D341Med (cell line): ENCODE results near the gene ATP5F1B.

Experiments used
- DNase-seq: peaks from one replicate; pipeline ENCODE4 v3.0.0; 2012; ENCODE audit warnings: low spot score

ATP5F1B gene

GRCh38 chr12:56616925-56617324 lies 28.9 kb downstream of the ATP5F1B start:
- DNase-seq: no peak

DNA sequence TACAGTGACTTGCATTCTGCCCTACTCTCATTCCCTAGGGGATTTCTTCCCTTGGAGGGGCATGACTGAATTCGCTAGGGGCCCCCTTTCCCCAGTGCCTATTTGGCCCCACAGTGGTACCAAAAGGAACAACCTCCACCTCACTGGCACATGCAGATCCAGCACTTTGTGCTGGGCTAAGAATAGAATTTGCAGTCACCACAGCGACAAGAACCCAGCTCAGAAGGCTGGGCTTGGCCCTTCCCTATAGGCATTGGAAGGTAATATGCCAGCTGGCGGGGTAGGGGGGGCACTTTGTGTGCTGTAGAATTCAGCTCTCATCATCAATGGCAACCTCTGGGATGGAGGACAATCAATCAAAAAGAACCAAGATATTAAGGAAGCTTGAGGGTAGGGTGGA lies 29.5 kb downstream of the ATP5F1B start:
- no peak for DNase-seq

- no peak for DNase-seq
Observed at GRCh38 chr12:56614627-56615026, 31.2 kb downstream of the ATP5F1B start.

DNA sequence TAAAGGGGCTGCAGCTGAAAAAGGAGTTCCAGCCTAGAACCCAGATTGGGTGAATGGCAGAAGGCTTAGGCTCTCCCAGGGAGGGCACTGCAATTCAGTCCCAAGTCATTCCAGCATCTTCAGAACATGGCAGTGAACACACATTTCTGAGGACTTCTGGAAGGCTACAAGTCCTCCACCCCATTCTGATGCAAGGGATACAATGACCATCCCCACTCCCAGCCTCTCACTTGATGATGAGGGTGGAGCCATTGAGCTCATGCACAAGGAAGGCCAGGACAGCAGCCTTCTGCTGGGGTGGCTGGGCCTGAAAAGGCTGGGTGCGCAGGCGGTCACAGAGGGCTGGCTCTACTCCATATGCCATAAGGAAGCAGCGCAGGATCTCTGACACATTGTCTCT lies 41.4 kb downstream of the ATP5F1B start:
- no peak for DNase-seq

- DNase-seq: no peak
Observed at GRCh38 chr12:56602239-56602638, 43.5 kb downstream of the ATP5F1B start.

DNA sequence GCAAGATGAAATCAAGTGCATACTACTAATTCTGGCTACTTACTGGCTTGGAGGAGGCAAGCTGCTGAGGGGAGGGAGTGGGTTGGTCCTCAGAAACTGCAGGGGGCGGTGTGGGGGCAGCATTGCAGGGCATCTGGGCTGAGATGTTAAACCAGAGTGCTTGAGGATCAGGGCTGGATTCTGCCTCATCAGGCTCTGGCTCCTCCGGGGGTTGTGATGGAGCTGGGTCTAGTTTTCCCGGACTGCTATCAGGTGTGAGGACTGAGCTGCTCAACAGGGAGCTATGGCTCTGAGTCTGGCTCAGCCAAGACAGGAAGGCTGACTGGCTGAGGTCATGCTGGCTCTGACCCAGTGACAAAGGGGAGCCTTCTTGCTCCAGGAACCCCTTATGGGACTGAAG lies 44.3 kb downstream of the ATP5F1B start:
- DNase-seq: peak; percentile 70

DNA sequence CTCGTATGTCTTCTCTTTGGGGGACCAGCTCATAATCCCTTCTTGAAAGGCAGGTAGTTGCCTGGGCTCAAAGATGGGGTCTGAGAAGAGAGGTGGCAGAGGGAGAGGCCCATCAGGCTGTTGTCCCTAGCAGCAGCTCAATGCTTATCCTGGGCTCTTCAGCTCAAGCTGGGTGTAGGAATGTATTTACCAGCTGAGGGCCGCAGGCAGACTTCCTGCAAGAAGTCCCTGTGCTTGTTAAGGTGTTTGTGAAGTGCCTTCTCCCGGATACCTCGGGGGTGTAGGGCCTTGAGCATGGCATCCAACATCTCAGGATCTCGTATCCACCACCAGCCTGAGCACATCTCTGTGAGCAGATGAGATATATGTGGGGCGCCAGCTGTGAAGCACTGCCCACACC lies 45.0 kb downstream of the ATP5F1B start:
- DNase-seq: no peak

DNA sequence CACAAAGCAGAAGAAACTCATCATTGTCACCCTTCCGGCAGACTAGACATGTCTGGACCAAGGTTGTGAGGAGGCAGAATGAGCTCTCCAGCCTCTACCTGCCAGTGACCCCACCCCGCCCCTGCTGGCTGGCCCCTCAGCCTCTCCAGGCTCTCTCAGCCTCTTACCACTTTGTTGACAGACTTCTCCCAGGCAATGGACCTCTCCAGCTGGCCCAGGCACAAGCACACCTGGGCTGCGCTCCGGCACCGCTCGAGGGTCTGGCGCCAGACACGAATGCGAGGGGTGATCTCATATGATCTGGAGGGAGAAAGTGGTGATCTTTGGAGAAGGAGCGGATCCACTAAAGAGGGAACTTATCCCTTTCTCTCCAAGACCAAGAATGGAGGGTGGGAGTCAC lies 46.0 kb downstream of the ATP5F1B start:
- no peak for DNase-seq

DNA sequence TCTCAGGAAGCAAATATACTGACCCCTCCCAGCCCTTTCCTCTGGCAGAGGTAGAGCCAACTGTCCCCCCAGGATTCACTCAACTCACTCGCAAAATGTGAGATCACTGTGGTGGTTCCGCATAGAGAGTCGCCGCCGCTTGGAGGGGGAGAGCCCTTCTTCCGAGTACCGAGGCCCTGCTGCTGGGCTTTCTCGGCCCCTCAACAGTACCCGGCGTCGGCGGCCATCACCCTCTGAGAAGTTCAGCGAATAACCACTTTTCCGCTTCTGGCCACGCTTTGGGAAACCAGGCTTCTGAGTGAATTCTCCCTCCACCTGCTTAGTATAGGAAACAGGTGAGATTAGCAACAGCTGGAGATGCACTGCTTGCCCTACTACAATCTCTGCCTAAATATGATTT lies 46.7 kb downstream of the ATP5F1B start:
- DNase-seq: no peak

DNA sequence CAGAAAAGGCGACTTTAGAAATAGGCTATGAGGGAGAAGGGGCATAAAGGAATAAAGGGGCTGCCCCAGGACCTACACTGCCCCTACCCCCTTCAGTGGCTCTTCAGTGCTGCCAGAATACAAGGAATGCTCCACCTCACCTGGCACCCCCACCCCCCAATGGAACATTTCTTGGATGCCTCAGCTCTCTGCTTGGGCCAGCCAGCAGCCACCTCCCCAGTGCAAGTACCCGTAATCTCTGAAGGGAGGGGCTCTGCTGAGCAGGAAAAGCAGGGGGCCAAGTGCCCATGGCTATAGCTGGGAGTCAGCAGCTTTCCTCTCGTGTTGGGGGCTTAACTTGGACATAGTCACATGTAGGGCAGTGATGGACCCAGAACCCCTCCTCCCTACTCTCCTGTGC lies 49.0 kb downstream of the ATP5F1B start:
- DNase-seq: no peak

- DNase-seq: peak; percentile 84
Observed at GRCh38 chr12:56593909-56594621, 51.7 kb downstream of the ATP5F1B start.

- no peak for DNase-seq
Observed at GRCh38 chr12:56591961-56592360, 53.8 kb downstream of the ATP5F1B start.

DNA sequence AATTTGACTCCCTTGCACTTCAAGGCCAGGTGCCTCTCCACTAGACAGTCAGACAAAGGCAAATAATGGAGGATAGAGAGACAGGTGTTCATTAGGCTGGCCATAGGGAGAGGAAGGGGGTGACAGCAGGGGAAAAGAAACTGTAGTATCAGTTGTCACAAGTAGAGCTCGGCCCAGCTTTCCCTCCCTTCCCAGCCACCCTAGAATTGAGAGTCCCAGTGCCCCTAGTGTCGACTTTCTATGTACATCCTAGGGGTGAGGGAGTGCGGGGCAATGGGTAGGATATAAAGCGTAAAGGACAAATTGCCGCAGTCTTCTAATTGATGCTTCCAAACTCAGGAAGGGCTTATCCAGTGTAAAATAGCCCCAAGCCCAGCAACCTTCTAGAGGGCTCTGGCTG lies 54.7 kb downstream of the ATP5F1B start:
- no peak for DNase-seq

- peak; percentile 65 for DNase-seq
Observed at GRCh38 chr12:56590237-56590830, 55.5 kb downstream of the ATP5F1B start.

- no peak for DNase-seq
Observed at GRCh38 chr12:56589783-56590182, 56.0 kb downstream of the ATP5F1B start.
